Peyer's patch (tissue), 4 donors: ENCODE data around the gene SEC23A.

Experiments
- POLR2A ChIP-seq, 2 donors: fragments of 450-650 bp; IDR thresholded peaks; one replicate each; pipeline ENCODE4 v1.5.1; 2017; ENCODE audit warnings: antibody characterized with exemption in 2 of 2, mild to moderate bottlenecking in 2 of 2, moderate library complexity in 2 of 2
- TF ChIP-seq, protein P1 (sequence below), 6 experiments: fragments of 450-650 bp in 4 of 6; fragments of 200-600 bp in 2 of 6; sonication (generic) in 1 of 6; IDR thresholded peaks; one replicate each; pipeline ENCODE4 v1.5.1; 2017 to 2019; ENCODE audit warnings: antibody characterized with exemption in 6 of 6, mild to moderate bottlenecking in 3 of 6, moderate library complexity in 1 of 6

DNA sequence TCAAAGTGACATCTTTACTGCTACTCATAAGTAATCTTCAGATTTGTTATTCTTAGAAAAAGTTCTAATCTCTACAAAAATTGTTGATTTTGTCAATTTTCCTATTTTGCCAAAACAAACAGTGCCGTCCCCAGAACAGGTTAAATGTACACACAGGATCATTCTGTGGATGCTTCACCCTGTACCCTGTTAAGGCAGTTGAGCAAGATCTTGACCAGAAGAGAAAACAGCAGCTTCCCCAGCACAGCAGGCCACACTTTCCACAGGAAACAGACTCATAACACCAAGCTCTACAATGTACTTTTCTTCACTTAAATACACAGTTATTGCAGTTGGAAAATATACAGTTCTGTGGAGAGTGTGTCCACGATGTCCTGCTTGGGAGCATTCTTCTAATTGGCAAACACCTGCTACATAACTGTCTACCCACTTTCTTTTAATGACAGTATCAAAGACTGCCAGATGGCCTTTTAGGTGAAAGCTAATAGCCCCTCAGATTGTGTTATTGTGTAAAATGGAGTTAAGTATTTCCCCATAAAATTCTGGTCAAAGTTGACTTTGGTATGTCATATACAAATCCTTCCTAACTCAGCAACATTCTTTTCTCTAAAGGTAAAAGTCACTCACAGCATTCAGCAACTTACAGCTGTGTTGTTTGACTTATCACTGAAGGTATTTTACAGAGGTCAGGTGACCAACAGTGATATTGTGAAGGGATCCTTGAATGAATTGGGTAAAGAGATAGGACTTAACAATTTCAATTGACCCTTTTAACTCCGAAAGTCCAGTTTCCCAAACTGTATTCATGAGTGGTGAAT lies 77.0 kb downstream of the SEC23A start:
- TF ChIP-seq, protein P1, sequence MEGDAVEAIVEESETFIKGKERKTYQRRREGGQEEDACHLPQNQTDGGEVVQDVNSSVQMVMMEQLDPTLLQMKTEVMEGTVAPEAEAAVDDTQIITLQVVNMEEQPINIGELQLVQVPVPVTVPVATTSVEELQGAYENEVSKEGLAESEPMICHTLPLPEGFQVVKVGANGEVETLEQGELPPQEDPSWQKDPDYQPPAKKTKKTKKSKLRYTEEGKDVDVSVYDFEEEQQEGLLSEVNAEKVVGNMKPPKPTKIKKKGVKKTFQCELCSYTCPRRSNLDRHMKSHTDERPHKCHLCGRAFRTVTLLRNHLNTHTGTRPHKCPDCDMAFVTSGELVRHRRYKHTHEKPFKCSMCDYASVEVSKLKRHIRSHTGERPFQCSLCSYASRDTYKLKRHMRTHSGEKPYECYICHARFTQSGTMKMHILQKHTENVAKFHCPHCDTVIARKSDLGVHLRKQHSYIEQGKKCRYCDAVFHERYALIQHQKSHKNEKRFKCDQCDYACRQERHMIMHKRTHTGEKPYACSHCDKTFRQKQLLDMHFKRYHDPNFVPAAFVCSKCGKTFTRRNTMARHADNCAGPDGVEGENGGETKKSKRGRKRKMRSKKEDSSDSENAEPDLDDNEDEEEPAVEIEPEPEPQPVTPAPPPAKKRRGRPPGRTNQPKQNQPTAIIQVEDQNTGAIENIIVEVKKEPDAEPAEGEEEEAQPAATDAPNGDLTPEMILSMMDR (IDR thresholded peaks at IDR 0.05), result no peak
- TF ChIP-seq POLR2A (IDR thresholded peaks at IDR 0.05), result no peak
